ENCODE data around the gene NCKAP5.

Gene NCKAP5

GRCh38 chr2:132645176-132645575 is 923.1 kb downstream of the NCKAP5 start:
- no peak for DNase-seq

- no peak for DNase-seq
These were observed 925.8 kb downstream of the NCKAP5 start for GRCh38 chr2:132642415-132642814.

GRCh38 chr2:132641819-132642218 is 926.4 kb downstream of the NCKAP5 start:
- DNase-seq: no peak

- DNase-seq: no peak
These were observed 928.1 kb downstream of the NCKAP5 start for GRCh38 chr2:132640116-132640515.

- no peak for DNase-seq
These were observed 929.8 kb downstream of the NCKAP5 start for GRCh38 chr2:132638313-132639040.

GRCh38 chr2:132636346-132636745 is 931.9 kb downstream of the NCKAP5 start:
- DNase-seq: no peak

GRCh38 chr2:132633635-132634034 is 934.6 kb downstream of the NCKAP5 start:
- DNase-seq: no peak

- no peak for DNase-seq
These were observed 936.1 kb downstream of the NCKAP5 start for GRCh38 chr2:132632000-132632649.

GRCh38 chr2:132627536-132627935 is 940.7 kb downstream of the NCKAP5 start:
- DNase-seq: no peak

- DNase-seq: no peak
These were observed 945.0 kb downstream of the NCKAP5 start for GRCh38 chr2:132623096-132623839.
